MM.1S (cell line): ENCODE measurements around the gene SERPINI1.

ENCODE experiments used
- DNase-seq: peaks from one replicate; pipeline ENCODE4 v3.0.0-alpha.2; 2015
- H2AFZ ChIP-seq: fragments of 300-600 bp; sonication (generic); 2 replicates; pipeline ENCODE4 v1.6.0; 2016; ENCODE audit warnings: antibody characterized with exemption, low read length
- H3F3A ChIP-seq: fragments of 300-600 bp; sonication (generic); 2 replicates; pipeline ENCODE4 v1.6.1; 2016; ENCODE audit warnings: mild to moderate bottlenecking, antibody characterized with exemption, low read length, moderate library complexity, mixed read lengths; ENCODE audit not compliant: insufficient read depth
- H3K27ac ChIP-seq: fragments of 300-600 bp; sonication (generic); 2 replicates; pipeline ENCODE4 v1.5.1; 2016; ENCODE audit warnings: mild to moderate bottlenecking, low read length
- H3K27me3 ChIP-seq: fragments of 300-600 bp; sonication (generic); replicated peaks from 2 replicates; pipeline ENCODE4 v1.6.0; 2016; ENCODE audit warnings: low read length; ENCODE audit not compliant: insufficient read depth
- H3K36me3 ChIP-seq: fragments of 300-600 bp; sonication (generic); replicated peaks from 2 replicates; pipeline ENCODE4 v1.6.1; 2016; ENCODE audit warnings: mild to moderate bottlenecking, low read length, mixed read lengths; ENCODE audit not compliant: insufficient read depth
- H3K4me1 ChIP-seq: fragments of 300-600 bp; sonication (generic); 2 replicates; pipeline ENCODE4 v1.6.1; 2016; ENCODE audit warnings: low read length, mixed read lengths
- H3K4me2 ChIP-seq: fragments of 300-600 bp; sonication (generic); 2 replicates; pipeline ENCODE4 v1.6.0; 2016; ENCODE audit warnings: low read depth, low read length
- H3K4me3 ChIP-seq: fragments of 300-600 bp; sonication (generic); 2 replicates; pipeline ENCODE4 v1.5.1; 2016; ENCODE audit warnings: low read length, mixed read lengths
- H3K79me2 ChIP-seq: fragments of 300-600 bp; sonication (generic); 2 replicates; pipeline ENCODE4 v1.6.1; 2016; ENCODE audit warnings: mixed run types, low read length, mixed read lengths
- H3K9ac ChIP-seq: fragments of 300-600 bp; sonication (generic); 2 replicates; pipeline ENCODE4 v1.6.1; 2016; ENCODE audit warnings: low read length, mixed read lengths
- H3K9me2 ChIP-seq: fragments of 300-600 bp; sonication (generic); replicated peaks from 2 replicates; pipeline ENCODE4 v1.6.1; 2016; ENCODE audit warnings: mild to moderate bottlenecking, low read length, mixed read lengths; ENCODE audit not compliant: insufficient read depth
- H3K9me3 ChIP-seq: fragments of 300-600 bp; sonication (generic); replicated peaks from 2 replicates; pipeline ENCODE4 v1.6.1; 2016; ENCODE audit warnings: mild to moderate bottlenecking, low read length, mixed read lengths; ENCODE audit not compliant: insufficient read depth
- H4K20me1 ChIP-seq: fragments of 300-600 bp; sonication (generic); 2 replicates; pipeline ENCODE4 v1.6.1; 2016; ENCODE audit warnings: mild to moderate bottlenecking, low read length, moderate library complexity, mixed read lengths; ENCODE audit not compliant: insufficient read depth
- EZH2 ChIP-seq: fragments of 300-600 bp; sonication (generic); optimal IDR thresholded peaks from 2 replicates; pipeline ENCODE3; 2017; ENCODE audit warnings: low read depth, mild to moderate bottlenecking, antibody characterized with exemption, low read length, mixed read lengths
- EZH2phosphoT487 ChIP-seq: fragments of 300-600 bp; sonication (generic); IDR thresholded peaks from 2 replicates; pipeline ENCODE4 v1.6.1; 2018; ENCODE audit warnings: antibody characterized with exemption, low read length
- TF ChIP-seq, protein P1 (sequence below): fragments of 300-600 bp; sonication (generic); IDR thresholded peaks from 2 replicates; pipeline ENCODE4 v1.5.1; 2016; ENCODE audit warnings: antibody characterized with exemption, low read length, mixed read lengths

Gene SERPINI1

GRCh38 chr3:167872941-167873340, 137.4 kb downstream of the SERPINI1 start:
- Histone ChIP-seq H2AFZ (no peak overlapping the region), H3K4me3 (no peak overlapping the region), H3K9me3 (no peaks in the 10 kb centered on the region), H3F3A (no peaks in the 10 kb centered on the region), H3K4me1 (no peaks in the 10 kb centered on the region), H3K79me2 (no peaks in the 10 kb centered on the region), H4K20me1 (no peaks in the 10 kb centered on the region), H3K27ac (no peak overlapping the region), H3K4me2 (no peak overlapping the region), H3K9ac (no peak overlapping the region), H3K36me3 (no peaks in the 10 kb centered on the region), H3K9me2 (no peaks in the 10 kb centered on the region), H3K27me3 (no peaks in the 10 kb centered on the region)
- DNase-seq = no peak
- TF ChIP-seq EZH2 = no peak
- TF ChIP-seq, protein P1, sequence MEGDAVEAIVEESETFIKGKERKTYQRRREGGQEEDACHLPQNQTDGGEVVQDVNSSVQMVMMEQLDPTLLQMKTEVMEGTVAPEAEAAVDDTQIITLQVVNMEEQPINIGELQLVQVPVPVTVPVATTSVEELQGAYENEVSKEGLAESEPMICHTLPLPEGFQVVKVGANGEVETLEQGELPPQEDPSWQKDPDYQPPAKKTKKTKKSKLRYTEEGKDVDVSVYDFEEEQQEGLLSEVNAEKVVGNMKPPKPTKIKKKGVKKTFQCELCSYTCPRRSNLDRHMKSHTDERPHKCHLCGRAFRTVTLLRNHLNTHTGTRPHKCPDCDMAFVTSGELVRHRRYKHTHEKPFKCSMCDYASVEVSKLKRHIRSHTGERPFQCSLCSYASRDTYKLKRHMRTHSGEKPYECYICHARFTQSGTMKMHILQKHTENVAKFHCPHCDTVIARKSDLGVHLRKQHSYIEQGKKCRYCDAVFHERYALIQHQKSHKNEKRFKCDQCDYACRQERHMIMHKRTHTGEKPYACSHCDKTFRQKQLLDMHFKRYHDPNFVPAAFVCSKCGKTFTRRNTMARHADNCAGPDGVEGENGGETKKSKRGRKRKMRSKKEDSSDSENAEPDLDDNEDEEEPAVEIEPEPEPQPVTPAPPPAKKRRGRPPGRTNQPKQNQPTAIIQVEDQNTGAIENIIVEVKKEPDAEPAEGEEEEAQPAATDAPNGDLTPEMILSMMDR = peak; percentile 45

DNA sequence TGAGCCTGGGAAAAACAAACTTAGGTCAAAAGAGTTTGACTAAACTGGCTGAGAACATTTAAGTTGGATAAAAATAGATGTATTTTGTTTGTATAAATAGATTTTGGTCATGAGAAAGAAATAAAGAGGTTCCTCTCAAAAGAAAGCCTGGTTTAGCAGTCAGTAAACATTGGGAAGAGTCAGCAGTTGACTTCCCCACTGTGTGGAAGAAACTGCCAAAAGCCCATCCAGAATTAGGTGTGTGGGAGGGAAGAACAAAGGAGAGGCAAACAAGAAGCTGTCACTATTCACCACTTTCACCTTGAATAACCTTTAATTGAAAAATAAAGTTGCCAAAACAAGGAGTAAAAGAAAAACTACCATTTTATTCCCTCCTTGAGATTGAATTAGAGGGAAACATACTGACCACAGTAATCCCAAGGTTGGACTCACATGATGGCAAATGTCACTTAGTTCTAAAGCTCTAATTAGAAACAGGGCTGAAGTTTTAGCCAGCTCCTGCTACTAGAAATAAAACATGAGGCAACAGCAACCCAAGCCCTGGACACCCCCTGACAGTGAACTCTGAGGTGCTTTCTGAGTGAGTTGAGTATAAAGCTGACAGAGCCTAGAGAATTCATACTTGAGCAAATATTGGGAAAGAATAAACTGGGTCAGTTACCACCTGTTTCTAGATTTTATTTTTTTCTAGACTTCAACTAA, 139.3 kb downstream of the SERPINI1 start:
- Histone ChIP-seq H3K9me3 (no peaks in the 10 kb centered on the region), H2AFZ (no peak overlapping the region), H3K4me3 (no peak overlapping the region), H3K36me3 (no peaks in the 10 kb centered on the region), H3F3A (no peaks in the 10 kb centered on the region), H3K27me3 (no peaks in the 10 kb centered on the region), H4K20me1 (no peaks in the 10 kb centered on the region), H3K4me1 (no peaks in the 10 kb centered on the region), H3K27ac (no peak overlapping the region), H3K79me2 (no peaks in the 10 kb centered on the region), H3K9ac (no peak overlapping the region), H3K4me2 (no peak overlapping the region), H3K9me2 (no peaks in the 10 kb centered on the region)
- TF ChIP-seq, protein P1 = no peak
- no peak for TF ChIP-seq EZH2
- TF ChIP-seq EZH2phosphoT487 = no peak
- DNase-seq = no peak
